ENCODE measurements around the gene XPNPEP1. TPM values are rescaled to one million over a fixed set of nuclear protein-coding genes. Genes with fewer than 3 reads are reported as not detected.

Gene XPNPEP1
- total RNA-seq, 4 donors from 2014 or later, result 77.5 to 109 (median 100) TPM

- TF ChIP-seq CTCF (IDR thresholded peaks at IDR 0.05) (no peak), POLR2A (IDR thresholded peaks at IDR 0.05) (no peak)
- DNase-seq (ENCODE audit: low spot score in 2 of 2), result no peak
- WGBS, 2 donors, result 70 to 77% methylated on average over 5 of the region's 5 CpGs
- intact Hi-C loops (cut with DNase I; ENCODE audit: low total_unique reads), result no loop called here
- H3K4me3 ChIP-seq (ENCODE audit: low read depth, poor library complexity, severe bottlenecking), result no peak overlapping the region
Observed at GRCh38 chr10:109821672-109822071, 101.6 kb downstream of the XPNPEP1 start.

- intact Hi-C loops (cut with DNase I; ENCODE audit: low total_unique reads), result no loop called here
- DNase-seq (ENCODE audit: low spot score in 2 of 2), result no peak
- 71 to 81% methylated on average over 7 of the region's 7 CpGs for WGBS, 2 donors
- no peak overlapping the region for H3K4me3 ChIP-seq (ENCODE audit: low read depth, poor library complexity, severe bottlenecking)
- TF ChIP-seq POLR2A (IDR thresholded peaks at IDR 0.05), result no peak
- TF ChIP-seq CTCF (IDR thresholded peaks at IDR 0.05), result no peak
Observed at GRCh38 chr10:109820620-109821405, 102.5 kb downstream of the XPNPEP1 start.

- TF ChIP-seq POLR2A (IDR thresholded peaks at IDR 0.05) (no peak), CTCF (IDR thresholded peaks at IDR 0.05) (no peak)
- no peak overlapping the region for H3K4me3 ChIP-seq (ENCODE audit: low read depth, poor library complexity, severe bottlenecking)
- WGBS, 2 donors, result 86 to 89% methylated on average over 3 of the region's 3 CpGs
- intact Hi-C loops (cut with DNase I; ENCODE audit: low total_unique reads), result no loop called here
- DNase-seq (ENCODE audit: low spot score in 2 of 2), result no peak
Observed at GRCh38 chr10:109819807-109820206, 103.5 kb downstream of the XPNPEP1 start.

Other genes with a start within 250 kb of the XPNPEP1 start
- 100 to 1,000 TPM in 3 of 4 donors, 10 to 100 TPM in 1; 91.9 to 185 (median 155) TPM for gene ADD3, start 84.5 kb upstream of the XPNPEP1 start, total RNA-seq

Measured in lower leg skin (tissue), 4 donors.